G401.6 (cell line): ENCODE data around the gene SHFL.

ENCODE experiments used
- FAIRE-seq: peaks from 2 replicates; lab custom pipeline; 2012; peaks lifted over from hg19 to GRCh38; lab: Jason Lieb, UNC

The SHFL gene

GRCh38 chr19:10109528-10109927 lies 23.4 kb downstream of the SHFL start:
- no peak for FAIRE-seq

GRCh38 chr19:10110076-10110971 lies 24.2 kb downstream of the SHFL start:
- no peak for FAIRE-seq

- FAIRE-seq, result no peak
These were observed 24.8 kb downstream of the SHFL start for GRCh38 chr19:10110972-10111317.

DNA sequence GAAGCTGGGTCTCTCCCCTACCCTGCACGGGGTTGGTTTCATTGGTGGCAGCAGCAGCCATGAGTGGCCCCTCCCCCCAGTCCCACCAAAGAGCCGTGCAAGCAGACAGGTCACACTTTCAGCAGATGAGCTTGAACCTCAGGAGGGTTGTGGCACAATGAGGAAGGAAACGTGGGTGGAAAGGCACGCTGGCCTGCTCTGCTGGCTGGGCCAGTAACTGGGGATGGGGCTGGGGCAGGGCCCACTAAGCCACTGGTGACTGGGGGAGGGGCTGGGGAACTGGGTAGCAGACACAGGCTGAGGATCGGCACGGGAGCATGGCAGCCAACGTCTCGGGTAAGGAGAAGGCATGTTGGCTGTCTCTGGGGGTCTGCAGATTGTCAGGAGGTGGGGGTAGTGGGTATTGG lies 25.3 kb downstream of the SHFL start, which contains the start of gene P2RY11:
Gene P2RY11, plus strand, starts transcription at position 289 of the 407 bp plus-strand sequence. Its CDS starts 29 bp downstream, at position 318.
- no peak for FAIRE-seq

DNA sequence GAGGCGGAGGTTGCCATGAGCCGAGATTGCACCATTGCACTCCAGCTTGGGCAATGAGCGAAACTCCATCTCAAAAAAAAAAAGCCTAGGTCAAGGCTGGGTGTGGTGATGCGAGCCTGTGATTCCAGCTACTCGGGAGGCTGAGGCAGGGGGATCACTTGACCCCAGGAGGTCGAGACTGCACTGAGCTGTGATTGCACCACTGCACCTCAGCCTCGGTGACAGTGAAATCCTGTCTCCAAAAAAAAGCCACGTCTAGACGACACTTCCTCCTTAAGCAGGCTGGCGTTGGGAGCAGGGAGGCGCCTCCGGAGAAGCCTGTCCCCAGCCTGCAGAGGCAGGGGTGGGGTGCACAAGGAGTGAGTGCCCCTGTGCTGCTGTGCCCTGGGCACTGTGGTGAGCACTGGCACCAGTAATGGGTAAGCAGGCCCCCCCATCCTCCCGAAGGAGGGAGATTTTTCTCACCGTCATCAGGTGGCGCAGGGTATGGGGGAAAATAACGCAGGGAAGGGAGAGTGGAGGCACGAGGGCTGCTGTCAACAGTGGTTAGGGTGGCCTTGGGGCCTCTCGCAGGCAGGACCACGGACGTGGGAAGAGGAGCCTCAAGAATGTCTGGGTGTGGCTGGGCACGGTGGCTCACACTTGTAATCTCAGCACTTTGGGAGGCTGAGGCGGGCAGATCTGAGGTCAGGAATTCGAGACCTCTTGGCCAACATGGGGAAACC lies 26.1 kb downstream of the SHFL start:
- no peak for FAIRE-seq

DNA sequence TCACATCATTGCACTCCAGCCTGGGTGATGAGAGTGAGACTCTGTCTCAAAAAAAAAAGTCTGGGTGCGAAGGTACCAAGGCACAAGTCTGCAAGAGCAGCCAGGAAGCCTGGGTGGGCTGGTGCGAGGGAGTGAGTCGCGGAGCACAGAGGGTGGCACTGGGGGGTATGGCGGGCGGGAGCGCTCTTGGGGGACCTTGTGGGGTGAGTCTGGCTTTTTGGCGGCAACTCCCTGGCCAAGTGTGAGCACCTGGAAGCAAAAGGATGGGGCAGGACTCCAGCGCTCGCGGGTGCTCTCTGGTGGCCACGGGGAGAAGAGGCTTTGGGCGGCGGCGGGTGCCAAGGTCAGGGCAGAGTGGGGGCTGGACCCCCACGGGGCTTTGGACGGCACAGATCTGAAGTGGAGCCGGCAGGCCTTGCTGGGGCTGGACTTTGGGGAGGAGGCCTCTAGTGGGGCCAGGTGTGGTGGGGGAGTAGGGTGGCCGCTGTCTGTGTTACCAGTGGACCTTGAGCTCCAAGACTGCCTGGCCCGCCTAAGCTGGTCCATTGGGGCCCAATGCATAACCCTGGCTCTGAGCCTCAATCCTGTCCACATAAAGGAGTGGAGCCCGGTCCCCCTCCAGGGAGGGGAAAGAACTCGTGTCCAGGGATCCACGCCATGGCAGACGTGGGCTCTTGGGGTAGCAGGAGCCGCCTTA lies 26.9 kb downstream of the SHFL start:
- FAIRE-seq, result no peak

DNA sequence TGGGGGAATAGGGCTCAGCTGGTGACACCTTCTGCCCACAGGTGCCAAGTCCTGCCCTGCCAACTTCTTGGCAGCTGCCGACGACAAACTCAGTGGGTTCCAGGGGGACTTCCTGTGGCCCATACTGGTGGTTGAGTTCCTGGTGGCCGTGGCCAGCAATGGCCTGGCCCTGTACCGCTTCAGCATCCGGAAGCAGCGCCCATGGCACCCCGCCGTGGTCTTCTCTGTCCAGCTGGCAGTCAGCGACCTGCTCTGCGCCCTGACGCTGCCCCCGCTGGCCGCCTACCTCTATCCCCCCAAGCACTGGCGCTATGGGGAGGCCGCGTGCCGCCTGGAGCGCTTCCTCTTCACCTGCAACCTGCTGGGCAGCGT lies 27.5 kb downstream of the SHFL start:
- FAIRE-seq, result no peak

- no peak for FAIRE-seq
These were observed 28.0 kb downstream of the SHFL start for GRCh38 chr19:10113964-10114650.

DNA sequence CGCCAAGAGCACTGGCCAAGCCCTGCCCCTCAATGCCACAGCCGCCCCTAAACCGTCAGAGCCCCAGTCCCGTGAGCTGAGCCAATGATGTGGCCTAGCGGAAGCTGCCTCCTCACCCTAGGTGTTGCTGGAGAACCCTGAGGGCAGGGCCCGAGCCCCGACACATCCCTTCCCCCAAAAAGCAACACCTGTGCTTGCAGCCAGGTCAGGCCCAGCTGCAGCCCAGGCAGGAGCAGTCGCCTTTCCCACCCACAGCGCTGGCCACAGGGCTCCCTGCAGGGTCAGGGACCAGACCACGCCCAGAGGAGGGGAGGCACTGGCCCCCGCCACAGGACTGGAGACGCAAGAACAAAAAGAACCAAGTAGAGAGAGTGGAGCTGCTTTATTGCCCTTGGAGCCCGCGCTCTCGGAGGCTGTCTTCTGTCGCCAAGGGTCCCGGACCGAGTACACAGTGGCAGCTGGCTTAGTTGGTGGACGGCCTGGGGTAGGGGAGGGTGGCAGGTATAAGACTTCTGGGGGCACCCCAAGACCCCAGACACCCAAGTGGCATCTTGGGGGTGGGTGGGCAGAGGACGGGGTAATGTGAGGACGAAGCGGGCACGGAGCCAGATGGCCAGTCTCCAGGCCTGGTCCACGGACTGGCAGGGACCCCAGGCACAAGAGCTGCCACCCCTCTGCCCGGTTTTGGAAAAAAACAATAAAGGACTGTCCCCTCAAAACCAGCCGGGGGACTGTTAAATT lies 28.7 kb downstream of the SHFL start:
- FAIRE-seq, result no peak

GRCh38 chr19:10115392-10116084 lies 29.4 kb downstream of the SHFL start:
- FAIRE-seq, result no peak

DNA sequence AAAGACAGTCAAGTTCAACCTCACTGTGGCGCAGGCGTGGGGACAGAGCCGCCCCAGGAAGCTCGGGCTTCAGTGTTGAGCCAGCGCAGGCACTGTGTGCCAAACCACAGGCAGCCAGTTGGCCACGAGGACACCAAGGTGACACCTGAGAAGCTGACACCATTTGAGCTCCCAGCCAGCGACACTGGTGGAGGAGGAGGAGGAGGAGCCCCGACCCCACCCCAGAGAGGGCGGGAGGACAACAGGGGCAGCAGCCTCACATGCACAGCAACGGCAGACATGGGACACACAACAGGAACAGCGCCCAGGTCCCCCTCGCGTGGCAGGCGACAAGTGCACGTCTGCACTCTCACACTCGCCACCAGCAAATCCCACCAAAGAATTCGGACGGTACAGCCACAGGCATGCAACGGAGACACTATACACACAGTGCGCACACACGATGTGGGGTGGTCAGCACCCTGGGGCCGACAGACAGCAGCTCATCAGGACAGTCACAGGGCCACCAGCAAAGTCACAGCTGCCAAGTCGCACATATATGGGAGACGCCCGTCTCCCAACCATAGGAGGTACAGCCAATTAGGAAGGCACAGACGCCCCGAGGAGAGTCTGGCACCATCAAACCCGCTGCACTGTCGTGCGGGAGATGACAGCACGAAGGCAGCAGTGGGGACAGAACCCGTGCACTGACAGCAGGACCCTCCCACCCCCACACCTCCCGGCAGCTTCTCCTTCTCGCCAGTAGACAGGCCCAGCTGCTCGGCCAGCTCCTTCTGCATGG lies 30.2 kb downstream of the SHFL start:
- FAIRE-seq, result no peak

- FAIRE-seq, result no peak
These were observed 30.9 kb downstream of the SHFL start for GRCh38 chr19:10116866-10117616.

DNA sequence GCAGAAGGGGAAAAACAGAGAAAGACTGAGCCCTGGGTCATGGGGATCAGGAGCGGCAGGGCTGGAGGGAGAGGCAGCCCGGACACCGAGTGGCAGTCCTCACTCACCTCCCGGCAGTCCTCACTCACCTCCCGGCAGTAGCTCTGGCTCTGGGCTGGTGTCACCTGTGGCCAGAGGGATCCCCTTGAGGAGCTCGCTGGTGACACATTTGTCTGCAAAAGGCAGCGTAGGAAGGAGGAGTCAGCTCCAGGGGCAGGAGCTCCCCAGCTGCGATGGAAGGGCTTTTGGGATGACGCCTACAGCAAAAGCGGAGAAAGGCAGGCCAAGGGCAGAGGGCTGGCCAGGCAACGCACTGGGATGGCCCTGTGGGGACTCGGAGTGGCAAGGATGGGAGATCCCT lies 32.8 kb downstream of the SHFL start:
- FAIRE-seq, result no peak

GRCh38 chr19:10120538-10121189 lies 34.5 kb downstream of the SHFL start:
- no peak for FAIRE-seq

DNA sequence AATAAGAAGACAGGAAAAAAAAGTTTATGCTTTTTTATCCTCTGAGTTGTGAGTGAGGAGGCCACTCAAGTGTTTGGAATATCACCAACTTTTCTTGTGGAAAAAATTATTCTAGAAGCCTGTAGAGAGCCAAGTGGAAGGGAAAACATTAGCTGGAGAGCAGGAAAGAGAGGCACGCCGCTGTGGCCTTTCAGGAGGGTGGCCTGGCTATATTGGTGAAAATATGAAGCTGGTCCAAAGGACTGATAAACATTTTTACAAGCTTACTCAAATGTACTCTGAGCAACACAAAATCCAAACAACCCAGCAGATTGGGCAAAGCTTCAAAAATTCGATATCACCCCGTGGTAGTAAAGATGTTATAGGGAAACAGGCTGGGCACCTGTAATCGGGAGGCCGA lies 35.9 kb downstream of the SHFL start:
- no peak for FAIRE-seq

DNA sequence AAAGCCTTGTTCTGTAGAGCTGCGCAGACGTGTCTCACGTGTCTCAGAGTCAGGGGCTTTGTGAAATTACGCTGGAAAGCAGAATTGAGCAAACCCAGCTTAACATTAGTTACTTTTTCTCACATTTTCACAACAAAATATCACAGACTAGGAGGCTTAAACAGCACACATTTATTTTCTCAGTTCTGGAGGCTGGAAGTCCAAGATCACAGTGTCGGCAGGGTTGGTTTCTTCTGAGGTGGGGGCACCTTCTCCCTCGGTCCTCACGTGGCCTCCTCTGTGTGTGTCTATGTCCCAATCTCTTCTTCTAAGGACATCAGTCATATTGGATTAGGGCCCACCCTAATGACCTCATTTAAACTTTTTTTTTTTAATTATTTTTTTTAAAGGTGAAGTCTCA lies 38.3 kb downstream of the SHFL start:
- no peak for FAIRE-seq

DNA sequence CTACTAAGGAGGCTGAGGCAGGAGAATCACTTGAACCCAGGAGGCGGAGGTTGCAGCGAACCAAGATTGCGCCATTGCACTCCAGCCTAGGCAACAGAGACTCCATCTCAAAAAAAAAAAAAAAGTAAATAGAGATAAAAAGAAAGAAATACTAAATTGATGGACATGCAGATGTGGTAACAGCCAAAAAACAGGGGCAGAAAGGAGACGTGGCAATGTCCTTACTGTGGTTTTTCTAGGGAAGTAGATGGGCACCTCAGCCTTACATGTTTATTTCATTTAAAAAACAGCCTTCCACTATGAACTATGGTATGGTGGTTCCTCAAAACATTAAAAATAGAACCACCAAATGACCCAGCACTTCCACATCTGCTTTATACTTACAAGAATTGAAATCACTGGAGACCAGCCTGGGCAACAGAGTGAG lies 40.1 kb downstream of the SHFL start:
- no peak for FAIRE-seq

DNA sequence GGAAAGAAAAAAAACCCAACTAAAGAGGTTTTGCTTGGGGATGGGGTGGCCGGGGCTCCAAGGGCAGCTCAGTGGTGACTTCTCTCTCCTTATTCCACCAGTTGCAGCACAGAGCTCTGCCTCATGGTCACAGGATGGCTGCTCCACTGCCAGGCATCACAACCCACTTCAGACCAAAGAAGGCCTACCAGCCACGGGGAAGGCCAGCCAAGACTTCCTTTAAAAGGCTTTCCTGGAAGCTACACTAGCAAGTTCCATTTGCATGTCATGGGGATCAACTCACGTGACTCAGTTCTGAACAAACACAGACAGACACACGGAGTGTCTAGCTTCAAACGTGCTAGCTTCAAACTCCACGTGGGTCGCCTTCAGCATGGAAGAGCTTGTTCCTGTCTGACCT lies 46.8 kb downstream of the SHFL start:
- no peak for FAIRE-seq

- no peak for FAIRE-seq
These were observed 47.5 kb downstream of the SHFL start for GRCh38 chr19:10133596-10133995.
